ENCODE results near the gene DENND2A. TPM values are rescaled to one million over a fixed set of nuclear protein-coding genes. Genes with fewer than 3 reads are reported as not detected.
A peak's percentile ranks its signal among the peaks of the same experiment; 100 is the strongest.

Gene DENND2A
- total RNA-seq, 1 donor from 2014 or later: 32.3 TPM

GRCh38 chr7:140479062-140479738, 161.4 kb downstream of the DENND2A start, which contains the start of gene MKRN1:
TSS of gene MKRN1 (minus strand) at chr7:140479505. CDS start at chr7:140479344, 161 bp downstream.
- H3K27ac Mint-ChIP-seq: peak within 1 kb of the TSS; percentile 99
- peak within 1 kb of the TSS; percentile 99 for H3K4me3 Mint-ChIP-seq

GRCh38 chr7:140478246-140479061, 162.2 kb downstream of the DENND2A start:
- Mint-ChIP-seq H3K4me1 (peaks cover 22% of the 10 kb centered on the region), H3K36me3 (peaks cover 1% of the 10 kb centered on the region), H3K27ac (peak overlapping the region; percentile 95), H3K27me3 (ENCODE audit: low read depth) (no peaks in the 10 kb centered on the region), H3K4me3 (peak overlapping the region; percentile 92), H3K9me3 (no peaks in the 10 kb centered on the region)
- DNase-seq (ENCODE audit: low spot score in 2 of 2, unreplicated experiment in 2 of 2): peak; percentile 49 to 75
- TF ChIP-seq CTCF (IDR thresholded peaks at IDR 0.05; ENCODE audit: unreplicated experiment): no peak

More at GRCh38 chr7:140479062-140479738, 161.4 kb downstream of the DENND2A start, which contains the start of gene MKRN1:
- Mint-ChIP-seq H3K4me1 (peaks cover 21% of the 10 kb centered on the region), H3K36me3 (peaks cover 1% of the 10 kb centered on the region), H3K9me3 (no peaks in the 10 kb centered on the region), H3K27me3 (ENCODE audit: low read depth) (no peaks in the 10 kb centered on the region)
- no peak for TF ChIP-seq CTCF (IDR thresholded peaks at IDR 0.05; ENCODE audit: unreplicated experiment)
- peak; percentile 91 to 93 for DNase-seq (ENCODE audit: low spot score in 2 of 2, unreplicated experiment in 2 of 2)

GRCh38 chr7:140476698-140477261, 163.8 kb downstream of the DENND2A start:
- no peak for TF ChIP-seq CTCF (IDR thresholded peaks at IDR 0.05; ENCODE audit: unreplicated experiment)
- H3K4me1 Mint-ChIP-seq: peaks cover 28% of the 10 kb centered on the region
- DNase-seq (ENCODE audit: low spot score in 2 of 2, unreplicated experiment in 2 of 2): no peak

GRCh38 chr7:140475747-140476333, 164.8 kb downstream of the DENND2A start:
- peak; percentile 44 for TF ChIP-seq CTCF (IDR thresholded peaks at IDR 0.05; ENCODE audit: unreplicated experiment)
- H3K36me3 Mint-ChIP-seq: peaks cover 6% of the 10 kb centered on the region
- no peak for DNase-seq (ENCODE audit: low spot score in 2 of 2, unreplicated experiment in 2 of 2)
- H3K4me3 Mint-ChIP-seq: peak overlapping the region; percentile 47
- peaks cover 29% of the 10 kb centered on the region for H3K4me1 Mint-ChIP-seq
- no peaks in the 10 kb centered on the region for H3K27me3 Mint-ChIP-seq (ENCODE audit: low read depth)
- H3K27ac Mint-ChIP-seq: peak overlapping the region; percentile 87
- H3K9me3 Mint-ChIP-seq: no peaks in the 10 kb centered on the region

More at GRCh38 chr7:140476698-140477261, 163.8 kb downstream of the DENND2A start:
- Mint-ChIP-seq H3K4me3 (peak overlapping the region; percentile 92), H3K36me3 (peaks cover 2% of the 10 kb centered on the region), H3K9me3 (no peaks in the 10 kb centered on the region), H3K27me3 (ENCODE audit: low read depth) (no peaks in the 10 kb centered on the region), H3K27ac (peak overlapping the region; percentile 95)

Other genes with a start within 250 kb of the DENND2A start
- gene SLC37A3, start 242.3 kb downstream of the DENND2A start, total RNA-seq: 109 to 128 TPM (median 116 TPM) in 3 replicates
- gene RAB19, start 236.8 kb downstream of the DENND2A start, total RNA-seq: 1.6 to 2.7 TPM (median 1.6 TPM) in 3 replicates
- 105 to 112 TPM (median 110 TPM) in 3 replicates for gene MKRN1, start 161.3 kb downstream of the DENND2A start, total RNA-seq
- 24.9 to 28.8 TPM (median 26.6 TPM) in 3 replicates for gene ADCK2, start 32.1 kb upstream of the DENND2A start, total RNA-seq
- 115 to 129 TPM (median 120 TPM) in 3 replicates for gene NDUFB2, start 55.9 kb upstream of the DENND2A start, total RNA-seq

Measured in mesothelial cell of epicardium (in vitro differentiated cells).